Neutrophil (primary cell): ENCODE data around the gene SORCS1.

Experiments used
- H3K27ac ChIP-seq: fragments of 200-600 bp; sonication (generic); 2 replicates; pipeline ENCODE4 v1.5.1; 2016; ENCODE audit warnings: mild to moderate bottlenecking, moderate library complexity
- H3K27me3 ChIP-seq: fragments of 200-600 bp; sonication (generic); 2 replicates; pipeline ENCODE4 v1.6.0; 2016; ENCODE audit warnings: mild to moderate bottlenecking
- H3K36me3 ChIP-seq: fragments of 200-600 bp; sonication (generic); 2 replicates; pipeline ENCODE4 v1.5.1; 2017
- H3K4me1 ChIP-seq, 2 experiments: fragments of 200-600 bp in 1 of 2; sonication (generic) in 1 of 2; 1 replicate in 1 of 2; 2 replicates in 1 of 2; pipeline versions ENCODE4 v1.5.1 to v1.6.1; 2013 to 2016; ENCODE audit warnings: low read depth in 1 of 2, low read length in 1 of 2, mild to moderate bottlenecking in 1 of 2, moderate library complexity in 1 of 2; ENCODE audit not compliant: control insufficient read depth in 1 of 2, insufficient read depth in 1 of 2
- H3K4me3 ChIP-seq, 2 experiments: fragments of 200-600 bp in 1 of 2; sonication (generic) in 1 of 2; 1 replicate in 1 of 2; 2 replicates in 1 of 2; pipeline ENCODE4 v1.5.1; 2013 to 2016; ENCODE audit warnings: low read depth in 1 of 2, low read length in 1 of 2, mild to moderate bottlenecking in 1 of 2, moderate library complexity in 1 of 2
- H3K9me3 ChIP-seq: fragments of 200-600 bp; sonication (generic); 2 replicates; pipeline ENCODE4 v1.5.1; 2016
- TF ChIP-seq, protein P1 (sequence below): fragments of 200-600 bp; sonication (generic); IDR thresholded peaks from 2 replicates; pipeline ENCODE4 v1.5.1; 2016; ENCODE audit warnings: antibody characterized with exemption

SORCS1 gene

DNA sequence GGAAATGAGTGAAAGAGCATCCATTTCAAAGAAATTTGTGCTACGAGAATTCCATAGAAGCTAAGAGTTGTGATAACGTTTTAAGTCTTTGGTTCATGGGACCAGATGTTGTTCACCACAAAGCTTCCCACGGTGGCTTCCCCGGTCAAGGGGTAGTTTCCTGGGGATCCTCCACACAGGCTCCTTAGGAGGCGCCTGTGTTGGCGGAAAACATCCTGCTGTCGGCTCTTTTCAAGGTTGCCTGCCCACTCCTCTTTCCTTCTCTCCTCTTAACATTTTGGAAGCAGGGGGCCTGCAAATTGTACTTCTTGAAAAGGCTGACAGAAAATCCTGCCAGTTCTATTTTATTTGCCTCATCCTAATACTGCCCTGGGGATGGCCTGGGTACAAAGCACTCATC, 398.6 kb downstream of the SORCS1 start:
- Histone ChIP-seq H3K27ac (no peak overlapping the region), H3K36me3 (no peaks in the 10 kb centered on the region), H3K27me3 (no peaks in the 10 kb centered on the region), H3K4me3 (no peak overlapping the region), H3K4me1 (no peaks in the 10 kb centered on the region), H3K9me3 (no peaks in the 10 kb centered on the region)
- TF ChIP-seq, protein P1, sequence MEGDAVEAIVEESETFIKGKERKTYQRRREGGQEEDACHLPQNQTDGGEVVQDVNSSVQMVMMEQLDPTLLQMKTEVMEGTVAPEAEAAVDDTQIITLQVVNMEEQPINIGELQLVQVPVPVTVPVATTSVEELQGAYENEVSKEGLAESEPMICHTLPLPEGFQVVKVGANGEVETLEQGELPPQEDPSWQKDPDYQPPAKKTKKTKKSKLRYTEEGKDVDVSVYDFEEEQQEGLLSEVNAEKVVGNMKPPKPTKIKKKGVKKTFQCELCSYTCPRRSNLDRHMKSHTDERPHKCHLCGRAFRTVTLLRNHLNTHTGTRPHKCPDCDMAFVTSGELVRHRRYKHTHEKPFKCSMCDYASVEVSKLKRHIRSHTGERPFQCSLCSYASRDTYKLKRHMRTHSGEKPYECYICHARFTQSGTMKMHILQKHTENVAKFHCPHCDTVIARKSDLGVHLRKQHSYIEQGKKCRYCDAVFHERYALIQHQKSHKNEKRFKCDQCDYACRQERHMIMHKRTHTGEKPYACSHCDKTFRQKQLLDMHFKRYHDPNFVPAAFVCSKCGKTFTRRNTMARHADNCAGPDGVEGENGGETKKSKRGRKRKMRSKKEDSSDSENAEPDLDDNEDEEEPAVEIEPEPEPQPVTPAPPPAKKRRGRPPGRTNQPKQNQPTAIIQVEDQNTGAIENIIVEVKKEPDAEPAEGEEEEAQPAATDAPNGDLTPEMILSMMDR: no peak

DNA sequence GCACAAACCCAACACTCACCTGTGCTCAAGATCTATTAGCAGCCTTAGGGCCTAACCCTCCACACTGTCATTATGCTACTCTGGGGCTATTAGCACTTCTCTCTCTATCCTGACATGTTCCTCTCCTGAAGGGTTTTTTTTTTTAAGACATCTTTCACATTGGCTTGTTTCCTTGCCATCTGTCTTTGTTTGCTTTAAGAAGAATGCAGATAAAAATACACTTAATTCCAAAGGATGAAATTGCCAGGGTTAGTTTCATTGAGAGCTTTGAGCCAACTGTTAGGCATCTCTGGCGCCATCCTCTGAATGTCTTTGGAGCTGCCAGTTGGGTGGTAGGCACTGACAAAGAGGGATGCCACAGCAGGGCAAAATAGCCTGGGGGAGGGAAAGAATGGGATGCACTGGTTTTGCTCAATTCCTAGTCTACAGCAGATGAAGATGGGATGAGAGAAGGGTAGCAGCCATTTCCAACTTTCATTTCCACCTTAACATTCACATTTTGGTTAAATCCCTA, 399.2 kb downstream of the SORCS1 start:
- Histone ChIP-seq H3K4me3 (no peak overlapping the region), H3K27ac (no peak overlapping the region), H3K27me3 (no peaks in the 10 kb centered on the region), H3K4me1 (no peaks in the 10 kb centered on the region), H3K9me3 (no peaks in the 10 kb centered on the region), H3K36me3 (no peaks in the 10 kb centered on the region)
- TF ChIP-seq, protein P1: no peak

DNA sequence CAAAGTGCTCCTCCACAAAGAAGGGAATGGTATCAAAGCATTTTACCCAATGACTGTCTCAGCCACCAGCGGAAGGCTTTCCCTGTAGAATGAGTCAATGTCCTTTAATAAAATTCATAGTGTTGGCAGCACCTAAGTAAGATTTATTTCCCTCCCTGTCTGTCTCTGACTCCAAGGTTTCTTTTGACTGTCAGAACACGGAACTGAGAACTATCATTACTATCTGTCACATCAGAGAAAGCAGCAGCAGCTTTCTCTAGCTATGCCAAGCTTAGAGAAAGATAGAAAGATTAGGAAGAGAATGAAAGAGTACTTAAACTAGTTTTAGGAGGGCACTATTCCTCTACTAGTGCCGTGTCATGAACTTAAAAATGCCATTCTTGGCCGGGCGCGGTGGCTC, 400.1 kb downstream of the SORCS1 start:
- no peak overlapping the region for H3K27ac ChIP-seq
- H3K4me3 ChIP-seq: no peak overlapping the region
- no peaks in the 10 kb centered on the region for H3K9me3 ChIP-seq
- H3K27me3 ChIP-seq: no peaks in the 10 kb centered on the region
- no peaks in the 10 kb centered on the region for H3K36me3 ChIP-seq
- H3K4me1 ChIP-seq: no peaks in the 10 kb centered on the region
- TF ChIP-seq, protein P1: no peak

DNA sequence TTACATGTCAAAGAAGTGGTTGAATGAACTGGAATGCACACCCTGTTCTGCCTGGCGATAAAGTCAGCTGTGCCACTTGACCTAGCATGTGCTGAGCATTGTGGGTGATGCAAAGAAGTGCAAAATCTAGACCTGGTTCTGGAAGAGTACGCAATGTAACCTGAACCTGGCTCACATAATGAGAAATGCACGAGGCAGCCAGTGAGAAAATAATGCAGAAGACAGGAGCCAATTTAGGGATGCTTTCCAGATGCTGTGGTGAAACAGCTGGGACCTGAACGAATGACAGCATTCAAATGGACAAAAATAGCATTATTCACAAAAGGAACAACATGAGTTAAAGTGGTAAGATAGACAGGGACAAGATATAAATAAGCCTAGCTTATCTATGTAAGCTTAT, 402.6 kb downstream of the SORCS1 start:
- Histone ChIP-seq H3K9me3 (no peaks in the 10 kb centered on the region), H3K4me1 (no peaks in the 10 kb centered on the region), H3K36me3 (no peaks in the 10 kb centered on the region), H3K27ac (no peak overlapping the region), H3K4me3 (no peak overlapping the region), H3K27me3 (no peaks in the 10 kb centered on the region)
- TF ChIP-seq, protein P1: no peak

DNA sequence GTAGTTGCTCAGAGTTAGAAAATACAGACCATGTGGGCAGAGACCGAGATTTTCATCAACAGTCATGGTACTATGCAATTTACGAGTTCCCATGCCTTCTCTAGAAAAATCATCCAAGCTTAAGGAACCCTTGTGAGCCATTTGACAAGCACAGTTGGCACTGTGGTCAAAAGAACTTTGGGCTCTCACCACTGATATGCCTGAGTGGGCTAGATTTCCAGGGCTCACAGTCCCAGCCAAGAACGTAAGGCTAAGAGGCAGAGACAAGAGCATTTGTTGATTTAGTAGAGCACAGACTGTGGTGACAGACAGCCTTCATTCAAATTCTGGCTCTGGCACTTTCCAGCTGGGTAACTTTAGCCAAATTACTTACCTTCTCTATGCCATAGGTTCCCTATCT, 407.0 kb downstream of the SORCS1 start:
- Histone ChIP-seq H3K9me3 (no peaks in the 10 kb centered on the region), H3K27ac (no peak overlapping the region), H3K4me1 (no peaks in the 10 kb centered on the region), H3K27me3 (no peaks in the 10 kb centered on the region), H3K36me3 (no peaks in the 10 kb centered on the region), H3K4me3 (no peak overlapping the region)
- TF ChIP-seq, protein P1: no peak

DNA sequence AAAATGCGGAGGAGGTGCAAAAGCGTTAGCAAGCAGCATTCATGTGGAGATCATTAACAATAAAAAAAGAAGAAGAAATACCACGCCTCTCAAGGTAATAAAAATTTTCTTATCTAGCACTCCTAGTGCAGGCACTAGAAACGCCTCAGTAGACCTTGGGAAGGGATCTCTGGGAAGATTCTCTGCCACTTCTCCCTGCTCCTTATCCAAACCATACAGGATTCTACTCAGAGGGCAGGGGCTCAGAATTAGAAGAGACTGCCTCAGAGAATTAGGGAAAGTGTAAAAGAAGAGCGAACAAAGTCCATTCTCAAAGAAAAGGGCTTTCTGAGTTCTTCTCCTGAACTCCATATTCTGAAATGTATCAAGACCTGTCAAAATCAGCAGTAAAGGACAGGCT, 413.4 kb downstream of the SORCS1 start:
- no peaks in the 10 kb centered on the region for H3K36me3 ChIP-seq
- H3K4me1 ChIP-seq: no peaks in the 10 kb centered on the region
- H3K27me3 ChIP-seq: no peaks in the 10 kb centered on the region
- H3K4me3 ChIP-seq: no peak overlapping the region
- H3K9me3 ChIP-seq: no peaks in the 10 kb centered on the region
- H3K27ac ChIP-seq: no peak overlapping the region
- TF ChIP-seq, protein P1: no peak
